Progenitor cell of endocrine pancreas (in vitro differentiated cells): ENCODE measurements around the gene ANKRD17. TPM values are rescaled to one million over a fixed set of nuclear protein-coding genes. Genes with fewer than 3 reads are reported as not detected.
"Not testable (repeated sequence)": the region's sequence is repeated elsewhere in the genome, so short reads cannot be mapped to it uniquely, and the experiment has no call there.

Experiments used
- DNase-seq: peaks from one replicate; pipeline ENCODE4 v3.0.0; 2021; ENCODE audit warnings: low spot score; ENCODE audit not compliant: unreplicated experiment
- H3K27ac Mint-ChIP-seq: 2 replicates; pipeline ENCODE4 v1.8.0; 2021; ENCODE audit warnings: mild to moderate bottlenecking, moderate library complexity, mixed read lengths
- H3K27me3 Mint-ChIP-seq: 2 replicates; pipeline ENCODE4 v1.8.0; 2021; ENCODE audit warnings: mixed read lengths
- H3K36me3 Mint-ChIP-seq: 2 replicates; pipeline ENCODE4 v1.8.0; 2022; ENCODE audit warnings: mixed read lengths; ENCODE audit not compliant: insufficient read depth
- H3K4me1 Mint-ChIP-seq: 2 replicates; pipeline ENCODE4 v1.8.0; 2021; ENCODE audit warnings: low read depth, mixed read lengths
- H3K4me3 Mint-ChIP-seq: 2 replicates; pipeline ENCODE4 v1.8.0; 2021; ENCODE audit warnings: low read depth, mild to moderate bottlenecking, moderate library complexity, mixed read lengths
- H3K9me3 Mint-ChIP-seq: 2 replicates; pipeline ENCODE4 v1.8.0; 2021; ENCODE audit warnings: low read depth, mixed read lengths
- long read RNA-seq: library from polyadenylated mRNA; unstranded; transcript quantifications from one replicate; pipeline ENCODE4 v2.0.0, GENCODE V29; 2020
- total RNA-seq: library from RNA; stranded (reverse); gene quantifications from 2 replicates; pipeline ENCODE4 v1.2.1, GENCODE V29; 2021
- TF ChIP-seq, protein P1 (sequence below): fragments of 200-600 bp; sonication (generic); IDR thresholded peaks from one replicate; pipeline ENCODE4 v1.5.0; 2021; ENCODE audit warnings: antibody characterized with exemption, mild to moderate bottlenecking; ENCODE audit not compliant: unreplicated experiment

The ANKRD17 gene
- 88.3 and 90.8 TPM in 2 replicates for total RNA-seq
- long read RNA-seq, partial matches to known transcripts: 173 of 189 reads
- long read RNA-seq, other reads (novel, unspliced or antisense): 16 of 189 reads

GRCh38 chr4:73258686-73259570 is at the start of gene ANKRD17:
TSS of gene ANKRD17 (minus strand) at chr4:73258798. CDS start at chr4:73258668, 130 bp downstream.
- peak within 1 kb of the TSS; percentile 99 for H3K4me3 Mint-ChIP-seq
- no peaks in the 10 kb centered on the region for H3K9me3 Mint-ChIP-seq
- no peaks in the 10 kb centered on the region for H3K27me3 Mint-ChIP-seq
- peaks cover 7% of the 10 kb centered on the region for H3K36me3 Mint-ChIP-seq
- DNase-seq: peak; percentile 87
- peaks cover 31% of the 10 kb centered on the region for H3K4me1 Mint-ChIP-seq
- TF ChIP-seq, protein P1, sequence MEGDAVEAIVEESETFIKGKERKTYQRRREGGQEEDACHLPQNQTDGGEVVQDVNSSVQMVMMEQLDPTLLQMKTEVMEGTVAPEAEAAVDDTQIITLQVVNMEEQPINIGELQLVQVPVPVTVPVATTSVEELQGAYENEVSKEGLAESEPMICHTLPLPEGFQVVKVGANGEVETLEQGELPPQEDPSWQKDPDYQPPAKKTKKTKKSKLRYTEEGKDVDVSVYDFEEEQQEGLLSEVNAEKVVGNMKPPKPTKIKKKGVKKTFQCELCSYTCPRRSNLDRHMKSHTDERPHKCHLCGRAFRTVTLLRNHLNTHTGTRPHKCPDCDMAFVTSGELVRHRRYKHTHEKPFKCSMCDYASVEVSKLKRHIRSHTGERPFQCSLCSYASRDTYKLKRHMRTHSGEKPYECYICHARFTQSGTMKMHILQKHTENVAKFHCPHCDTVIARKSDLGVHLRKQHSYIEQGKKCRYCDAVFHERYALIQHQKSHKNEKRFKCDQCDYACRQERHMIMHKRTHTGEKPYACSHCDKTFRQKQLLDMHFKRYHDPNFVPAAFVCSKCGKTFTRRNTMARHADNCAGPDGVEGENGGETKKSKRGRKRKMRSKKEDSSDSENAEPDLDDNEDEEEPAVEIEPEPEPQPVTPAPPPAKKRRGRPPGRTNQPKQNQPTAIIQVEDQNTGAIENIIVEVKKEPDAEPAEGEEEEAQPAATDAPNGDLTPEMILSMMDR: no peak
- peak within 1 kb of the TSS; percentile 100 for H3K27ac Mint-ChIP-seq

DNA sequence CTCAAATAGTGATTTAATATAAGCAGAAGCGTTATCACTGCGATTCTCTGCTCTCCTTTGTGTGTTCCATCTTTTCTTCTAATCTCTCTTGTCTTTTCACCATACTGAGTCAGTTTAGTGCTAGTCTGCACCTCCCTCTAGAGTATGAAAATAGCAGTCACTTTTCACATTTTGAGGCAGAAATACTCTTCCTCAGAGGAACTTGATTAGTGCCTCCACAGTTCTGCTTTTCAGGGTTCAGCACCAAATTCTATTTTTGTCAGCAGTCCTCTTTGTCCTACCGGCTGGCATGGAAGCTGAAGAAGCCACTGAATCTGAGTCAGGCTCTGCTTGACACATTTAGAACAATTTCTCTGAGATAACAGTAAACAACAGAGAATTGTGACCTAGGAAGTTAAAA is 49.7 kb upstream of the ANKRD17 start:
- Mint-ChIP-seq H3K27me3 (no peaks in the 10 kb centered on the region), H3K4me3 (no peak overlapping the region), H3K9me3 (no peaks in the 10 kb centered on the region), H3K36me3 (no peaks in the 10 kb centered on the region), H3K27ac (no peak overlapping the region), H3K4me1 (no peaks in the 10 kb centered on the region)
- DNase-seq: no peak
- TF ChIP-seq, protein P1: no peak

GRCh38 chr4:73303711-73304110 is 45.1 kb upstream of the ANKRD17 start:
- Mint-ChIP-seq H3K27ac (no peak overlapping the region), H3K36me3 (no peaks in the 10 kb centered on the region), H3K27me3 (no peaks in the 10 kb centered on the region), H3K4me1 (peaks cover 3% of the 10 kb centered on the region), H3K4me3 (no peak overlapping the region), H3K9me3 (peaks cover 3% of the 10 kb centered on the region)
- TF ChIP-seq, protein P1: no peak
- no peak for DNase-seq

- DNase-seq: no peak
- H3K36me3 Mint-ChIP-seq: peaks cover 6% of the 10 kb centered on the region
- no peaks in the 10 kb centered on the region for H3K27me3 Mint-ChIP-seq
- TF ChIP-seq, protein P1: no peak
- peak overlapping the region; percentile 1 for H3K27ac Mint-ChIP-seq
- H3K9me3 Mint-ChIP-seq: peaks cover 15% of the 10 kb centered on the region
- H3K4me1 Mint-ChIP-seq: peaks cover 3% of the 10 kb centered on the region
- H3K4me3 Mint-ChIP-seq: no peak overlapping the region
Measured at GRCh38 chr4:73299548-73300280, 41.1 kb upstream of the ANKRD17 start.

DNA sequence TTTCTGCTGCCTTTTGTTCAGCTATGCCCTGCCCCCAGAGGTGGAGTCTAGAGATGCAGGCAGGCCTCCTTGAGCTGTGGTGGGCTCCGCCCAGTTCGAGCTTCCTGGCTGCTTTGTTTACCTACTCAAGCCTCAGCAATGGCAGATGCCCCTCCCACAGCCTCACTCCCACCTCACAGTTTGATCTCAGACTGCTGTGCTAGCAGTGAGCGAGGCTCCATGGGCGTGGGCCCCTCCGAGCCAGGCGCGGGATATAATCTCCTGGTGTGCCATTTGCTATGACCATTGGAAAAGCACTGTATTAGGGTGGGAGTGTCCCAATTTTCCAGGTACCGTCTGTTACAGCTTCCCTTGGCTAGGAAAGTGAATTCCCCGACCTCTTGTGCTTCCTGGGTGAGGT is 34.1 kb upstream of the ANKRD17 start:
- not testable (repeated sequence) for H3K27me3 Mint-ChIP-seq, DNase-seq, H3K27ac Mint-ChIP-seq, H3K4me1 Mint-ChIP-seq, H3K36me3 Mint-ChIP-seq, H3K4me3 Mint-ChIP-seq
- H3K9me3 Mint-ChIP-seq: peaks cover 21% of the 10 kb centered on the region
